GM12872 (cell line): Measurements from ENCODE around the gene PGM2L1.

ENCODE experiments used
- CTCF ChIP-seq: IDR thresholded peaks from 3 replicates; pipeline ENCODE4 v1.5.1; 2011; ENCODE audit warnings: low read depth, mild to moderate bottlenecking, low read length, moderate library complexity; ENCODE audit not compliant: insufficient read depth

Gene PGM2L1

DNA sequence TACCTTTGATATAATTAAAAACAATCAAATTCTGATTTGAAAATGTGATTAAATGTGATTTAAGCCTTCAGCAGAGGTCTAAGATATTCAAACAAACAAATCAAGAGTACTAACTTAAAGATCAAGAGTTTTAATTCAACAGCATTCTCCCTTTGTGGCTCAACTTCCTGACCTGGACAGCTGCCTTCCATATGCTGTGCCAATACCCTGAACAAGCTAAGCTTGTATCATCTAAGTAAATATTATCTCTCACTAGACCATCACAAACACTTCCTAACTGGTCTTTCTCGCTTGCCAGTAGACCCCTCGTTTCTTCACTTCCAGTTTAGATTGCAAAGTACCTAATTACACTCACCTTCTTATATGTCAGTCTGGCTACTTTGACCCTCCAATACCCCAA, 50.9 kb downstream of the PGM2L1 start:
- TF ChIP-seq CTCF, result no peak

DNA sequence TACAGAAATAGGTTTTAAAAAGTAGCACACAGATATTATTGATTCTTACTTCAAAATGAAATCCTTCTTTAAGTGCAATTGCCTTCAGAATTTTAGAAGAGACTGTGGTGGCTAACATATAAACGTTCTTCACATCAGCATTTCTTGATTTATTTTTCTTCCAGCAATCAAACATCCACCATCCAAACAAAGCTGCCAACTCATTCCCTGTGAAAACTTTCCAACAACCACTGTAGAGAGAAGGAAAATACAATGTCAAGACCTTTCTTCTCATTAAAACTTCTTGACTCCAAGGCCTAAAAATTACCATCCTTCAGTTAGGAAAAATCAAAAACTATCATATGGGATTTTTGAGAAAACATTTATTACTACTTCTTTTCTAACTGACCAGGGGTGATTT, 52.8 kb downstream of the PGM2L1 start:
- TF ChIP-seq CTCF, result no peak

- no peak for TF ChIP-seq CTCF
Measured at GRCh38 chr11:74341921-74342320, 56.3 kb downstream of the PGM2L1 start.

DNA sequence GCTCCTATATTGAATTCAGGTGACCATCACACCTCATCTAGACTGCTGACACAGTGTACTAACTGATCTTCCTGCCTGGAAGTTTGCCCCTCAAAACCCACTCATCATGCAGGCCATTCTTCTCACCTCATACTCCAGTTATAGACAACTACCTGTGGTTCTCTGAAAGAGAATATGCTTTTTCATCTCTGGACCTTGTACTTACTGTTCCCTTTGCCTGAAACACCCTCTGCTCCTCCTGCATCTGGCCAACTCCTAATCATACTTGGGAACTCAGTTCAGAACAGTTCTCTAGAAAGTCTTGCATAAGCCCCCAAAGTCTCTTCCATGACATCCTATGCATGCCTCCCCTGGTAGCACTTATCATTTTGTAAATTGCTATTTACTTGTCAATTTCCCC, 58.6 kb downstream of the PGM2L1 start:
- no peak for TF ChIP-seq CTCF

DNA sequence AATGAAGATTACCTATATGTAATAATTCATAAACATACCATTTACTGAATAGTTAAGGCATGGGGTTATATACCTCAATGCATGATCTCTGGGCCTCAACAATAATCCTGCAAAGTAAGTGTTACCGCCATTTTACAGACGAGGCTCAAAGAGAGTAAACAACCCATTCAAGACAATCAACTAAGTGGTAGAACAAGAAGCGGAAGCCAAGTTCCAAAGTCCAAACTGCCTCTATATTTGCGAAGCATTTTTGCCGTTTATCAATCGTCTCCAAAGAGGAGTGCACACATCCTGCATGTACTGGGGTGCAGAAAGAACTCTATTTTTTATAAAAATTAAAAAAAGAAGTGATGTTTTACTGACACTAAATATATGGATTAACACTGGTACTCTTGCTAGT, 59.3 kb downstream of the PGM2L1 start:
- no peak for TF ChIP-seq CTCF

- TF ChIP-seq CTCF, result no peak
Measured at GRCh38 chr11:74333193-74333592, 65.0 kb downstream of the PGM2L1 start.

DNA sequence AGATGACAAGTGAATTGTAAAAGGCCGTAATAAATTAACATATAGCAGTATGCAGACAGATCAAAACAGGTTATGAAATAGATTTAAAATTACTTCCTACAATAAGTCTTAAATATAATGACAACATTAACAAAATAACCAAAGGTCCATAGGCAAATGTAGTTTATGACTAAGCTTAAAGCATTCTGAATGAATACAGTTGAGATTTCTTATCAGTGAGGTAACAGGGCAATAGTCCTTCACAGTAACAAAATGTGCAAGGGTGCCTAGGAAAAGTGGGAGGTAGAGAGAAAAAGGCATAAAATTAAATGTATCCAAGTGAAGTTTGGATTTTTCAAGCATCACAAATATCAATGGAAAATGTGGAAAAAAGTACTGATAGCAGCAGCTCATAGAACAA, 65.9 kb downstream of the PGM2L1 start:
- no peak for TF ChIP-seq CTCF
